K562 (cell line): ENCODE measurements around the gene C11orf65. TPM values are rescaled to one million over a fixed set of nuclear protein-coding genes. Genes with fewer than 3 reads are reported as not detected.
A peak's percentile ranks its signal among the peaks of the same experiment; 100 is the strongest.

ENCODE experiments used
- ADNP ChIP-seq: fragments of 200-800 bp; sonication (Bioruptor generic); IDR thresholded peaks from 2 replicates; pipeline ENCODE4 v1.6.1; 2016; ENCODE audit warnings: missing genetic modification characterization, missing compliant biosample characterization
- BCOR ChIP-seq: fragments of 450-650 bp; IDR thresholded peaks from 2 replicates; pipeline ENCODE4 v1.6.1; 2016
- DMBX1 ChIP-seq: fragments of 250-450 bp; sonication (Bioruptor Pico); IDR thresholded peaks from 2 replicates; pipeline ENCODE4 v1.8.0; 2022; ENCODE audit warnings: inconsistent platforms, mild to moderate bottlenecking, moderate library complexity, borderline replicate concordance
- ILK ChIP-seq: fragments of 450-650 bp; IDR thresholded peaks from 2 replicates; pipeline ENCODE4 v1.6.1; 2016; ENCODE audit warnings: missing genetic modification characterization, low read depth, mild to moderate bottlenecking, missing compliant biosample characterization, moderate library complexity, borderline replicate concordance
- NCOA1 ChIP-seq: fragments of 450-650 bp; IDR thresholded peaks from 2 replicates; pipeline ENCODE4 v1.6.1; 2016; ENCODE audit warnings: low read depth
- OTX1 ChIP-seq: fragments of 450-650 bp; formaldehyde crosslinking; IDR thresholded peaks from 2 replicates; pipeline ENCODE4 v1.4.0; 2022; ENCODE audit warnings: mild to moderate bottlenecking
- SMARCA5 ChIP-seq: fragments of 450-650 bp; IDR thresholded peaks from 2 replicates; pipeline ENCODE4 v1.6.1; 2016
- SREBF1 ChIP-seq: fragments of 150-350 bp; IDR thresholded peaks from 2 replicates; pipeline ENCODE4 v1.6.1; 2014; ENCODE audit warnings: antibody characterized with exemption, low read depth, low read length, borderline replicate concordance
- STAG1 ChIP-seq: sonication (generic); formaldehyde crosslinking; IDR thresholded peaks from 2 replicates; pipeline ENCODE4 v1.5.0; 2020; ENCODE audit warnings: missing genetic modification reagents, borderline replicate concordance
- TEAD1 ChIP-seq, 2 experiments: fragments of 450-650 bp in 1 of 2; sonication (generic) in 1 of 2; formaldehyde crosslinking; IDR thresholded peaks; 2 replicates each; pipeline versions ENCODE4 v1.4.0 to v1.8.0; 2020 to 2022; ENCODE audit warnings: mild to moderate bottlenecking in 2 of 2, missing genetic modification reagents in 1 of 2
- polyA plus RNA-seq, 8 experiments: library from polyadenylated mRNA; depleted of rRNA in 4 of 8; stranded (reverse) in 5 of 8; unstranded in 3 of 8; fragments of >200 nt; fragmentation: Nextera tagmentation in 2 of 8; fragmentation: Illumina TruSeq in 1 of 8; extraction: Ambion mirVana in 2 of 8; extraction: Trizol in 1 of 8; gene quantifications; 2 replicates each; pipeline versions ENCODE4 v1.2.1 to v1.2.3, GENCODE V29; 2011 to 2014; ENCODE audit warnings: inconsistent platforms in 1 of 8, missing spikeins in 1 of 8
- total RNA-seq, 7 experiments: library from RNA; depleted of rRNA in 6 of 7; stranded (reverse); fragments of >200 nt in 6 of 7; fragmentation: Illumina TruSeq in 2 of 7; extraction: Trizol in 2 of 7; gene quantifications; 2 replicates each; pipeline versions ENCODE4 v1.2.1 to v1.2.3, GENCODE V29; 2011 to 2021; ENCODE audit warnings: low replicate concordance in 1 of 7
- TF ChIP-seq, protein P1 (sequence below): sonication (generic); formaldehyde crosslinking; IDR thresholded peaks from 2 replicates; pipeline ENCODE4 v1.8.1; 2023; ENCODE audit warnings: mild to moderate bottlenecking, missing genetic modification reagents
- TF ChIP-seq, protein P2 (sequence below): fragments of 250-450 bp; sonication (Bioruptor Pico); IDR thresholded peaks from 2 replicates; pipeline ENCODE4 v1.8.0; 2021; ENCODE audit warnings: moderate library complexity, mild to moderate bottlenecking, inconsistent platforms
- TF ChIP-seq, protein P3 (sequence below): fragments of 250-450 bp; sonication (Bioruptor Pico); IDR thresholded peaks from 2 replicates; pipeline ENCODE4 v1.8.0; 2021; ENCODE audit warnings: moderate library complexity, mild to moderate bottlenecking, inconsistent platforms
- TF ChIP-seq, protein P4 (sequence below): fragments of 450-650 bp; IDR thresholded peaks from 2 replicates; pipeline ENCODE4 v1.7.1; 2018; ENCODE audit warnings: mild to moderate bottlenecking, low read depth; ENCODE audit not compliant: partially characterized antibody

Gene C11orf65
- total and polyA plus RNA-seq, 9 of the 15 experiments (the other 6 are each of a cell fraction or from before 2014, with no cell fraction given): 1.0 to 2.1 (median 1.2) TPM

DNA sequence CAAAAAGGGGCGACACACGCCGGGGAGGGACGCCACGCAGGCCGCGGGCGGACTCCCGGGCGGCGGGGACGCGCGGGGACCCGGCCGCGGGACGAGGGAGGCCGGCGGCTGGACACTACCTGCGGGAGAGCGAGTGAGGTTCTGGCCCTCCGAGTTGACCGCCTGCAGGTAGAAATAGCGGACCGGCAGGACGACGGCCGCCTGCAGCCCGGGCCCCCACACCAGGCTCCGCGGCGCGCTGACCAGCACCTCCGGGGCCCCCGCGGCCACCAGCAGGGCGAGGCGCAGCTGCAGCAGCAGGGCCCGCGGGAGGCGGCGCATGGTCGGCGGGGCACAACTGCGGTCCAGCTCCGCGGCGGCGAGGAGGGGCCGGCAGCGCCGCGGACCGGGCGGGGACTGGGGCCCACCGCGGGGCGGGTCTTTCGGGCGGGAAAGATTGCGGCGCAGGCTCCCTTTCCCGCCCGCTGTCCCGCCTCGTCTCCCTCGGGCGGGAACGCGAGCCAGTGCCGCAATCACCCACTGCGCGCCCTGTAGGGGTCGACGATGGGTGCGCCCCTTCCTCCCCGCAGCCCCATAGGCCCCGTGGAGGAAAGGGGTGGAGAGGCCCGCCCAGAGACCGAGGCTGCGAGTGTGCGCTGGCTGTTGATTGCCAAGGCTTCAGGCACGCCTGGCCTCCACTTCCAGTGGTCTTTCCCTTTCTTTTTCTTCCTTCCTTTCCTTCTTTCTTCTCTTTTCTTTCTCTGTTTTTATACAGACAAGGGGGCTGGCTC lies 30.9 kb upstream of the C11orf65 start, which contains the start of gene POGLUT3 (continued):
- TF ChIP-seq, protein P1, sequence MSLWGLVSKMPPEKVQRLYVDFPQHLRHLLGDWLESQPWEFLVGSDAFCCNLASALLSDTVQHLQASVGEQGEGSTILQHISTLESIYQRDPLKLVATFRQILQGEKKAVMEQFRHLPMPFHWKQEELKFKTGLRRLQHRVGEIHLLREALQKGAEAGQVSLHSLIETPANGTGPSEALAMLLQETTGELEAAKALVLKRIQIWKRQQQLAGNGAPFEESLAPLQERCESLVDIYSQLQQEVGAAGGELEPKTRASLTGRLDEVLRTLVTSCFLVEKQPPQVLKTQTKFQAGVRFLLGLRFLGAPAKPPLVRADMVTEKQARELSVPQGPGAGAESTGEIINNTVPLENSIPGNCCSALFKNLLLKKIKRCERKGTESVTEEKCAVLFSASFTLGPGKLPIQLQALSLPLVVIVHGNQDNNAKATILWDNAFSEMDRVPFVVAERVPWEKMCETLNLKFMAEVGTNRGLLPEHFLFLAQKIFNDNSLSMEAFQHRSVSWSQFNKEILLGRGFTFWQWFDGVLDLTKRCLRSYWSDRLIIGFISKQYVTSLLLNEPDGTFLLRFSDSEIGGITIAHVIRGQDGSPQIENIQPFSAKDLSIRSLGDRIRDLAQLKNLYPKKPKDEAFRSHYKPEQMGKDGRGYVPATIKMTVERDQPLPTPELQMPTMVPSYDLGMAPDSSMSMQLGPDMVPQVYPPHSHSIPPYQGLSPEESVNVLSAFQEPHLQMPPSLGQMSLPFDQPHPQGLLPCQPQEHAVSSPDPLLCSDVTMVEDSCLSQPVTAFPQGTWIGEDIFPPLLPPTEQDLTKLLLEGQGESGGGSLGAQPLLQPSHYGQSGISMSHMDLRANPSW (CRISPR knock-in tag): no peak
- TF ChIP-seq TEAD1 (CRISPR knock-in tag; IDR thresholded peaks at IDR 0.05) (peak in 1 of 2 experiments; percentile 93; a peak in 1 of 4 replicates), SREBF1 (no peak), OTX1 (no peak), STAG1 (CRISPR knock-in tag) (peak; percentile 79), NCOA1 (no peak), ILK (no peak), DMBX1 (CRISPR knock-in tag) (no peak), SMARCA5 (no peak), ADNP (tag) (no peak), BCOR (peak; percentile 39; the same call in 1 of the 2 replicates)
- TF ChIP-seq, protein P2, sequence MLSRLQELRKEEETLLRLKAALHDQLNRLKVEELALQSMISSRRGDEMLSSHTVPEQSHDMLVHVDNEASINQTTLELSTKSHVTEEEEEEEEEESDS (CRISPR knock-in tag): no peak
- TF ChIP-seq, protein P3, sequence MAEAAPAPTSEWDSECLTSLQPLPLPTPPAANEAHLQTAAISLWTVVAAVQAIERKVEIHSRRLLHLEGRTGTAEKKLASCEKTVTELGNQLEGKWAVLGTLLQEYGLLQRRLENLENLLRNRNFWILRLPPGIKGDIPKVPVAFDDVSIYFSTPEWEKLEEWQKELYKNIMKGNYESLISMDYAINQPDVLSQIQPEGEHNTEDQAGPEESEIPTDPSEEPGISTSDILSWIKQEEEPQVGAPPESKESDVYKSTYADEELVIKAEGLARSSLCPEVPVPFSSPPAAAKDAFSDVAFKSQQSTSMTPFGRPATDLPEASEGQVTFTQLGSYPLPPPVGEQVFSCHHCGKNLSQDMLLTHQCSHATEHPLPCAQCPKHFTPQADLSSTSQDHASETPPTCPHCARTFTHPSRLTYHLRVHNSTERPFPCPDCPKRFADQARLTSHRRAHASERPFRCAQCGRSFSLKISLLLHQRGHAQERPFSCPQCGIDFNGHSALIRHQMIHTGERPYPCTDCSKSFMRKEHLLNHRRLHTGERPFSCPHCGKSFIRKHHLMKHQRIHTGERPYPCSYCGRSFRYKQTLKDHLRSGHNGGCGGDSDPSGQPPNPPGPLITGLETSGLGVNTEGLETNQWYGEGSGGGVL (CRISPR knock-in tag): no peak
- TF ChIP-seq, protein P4, sequence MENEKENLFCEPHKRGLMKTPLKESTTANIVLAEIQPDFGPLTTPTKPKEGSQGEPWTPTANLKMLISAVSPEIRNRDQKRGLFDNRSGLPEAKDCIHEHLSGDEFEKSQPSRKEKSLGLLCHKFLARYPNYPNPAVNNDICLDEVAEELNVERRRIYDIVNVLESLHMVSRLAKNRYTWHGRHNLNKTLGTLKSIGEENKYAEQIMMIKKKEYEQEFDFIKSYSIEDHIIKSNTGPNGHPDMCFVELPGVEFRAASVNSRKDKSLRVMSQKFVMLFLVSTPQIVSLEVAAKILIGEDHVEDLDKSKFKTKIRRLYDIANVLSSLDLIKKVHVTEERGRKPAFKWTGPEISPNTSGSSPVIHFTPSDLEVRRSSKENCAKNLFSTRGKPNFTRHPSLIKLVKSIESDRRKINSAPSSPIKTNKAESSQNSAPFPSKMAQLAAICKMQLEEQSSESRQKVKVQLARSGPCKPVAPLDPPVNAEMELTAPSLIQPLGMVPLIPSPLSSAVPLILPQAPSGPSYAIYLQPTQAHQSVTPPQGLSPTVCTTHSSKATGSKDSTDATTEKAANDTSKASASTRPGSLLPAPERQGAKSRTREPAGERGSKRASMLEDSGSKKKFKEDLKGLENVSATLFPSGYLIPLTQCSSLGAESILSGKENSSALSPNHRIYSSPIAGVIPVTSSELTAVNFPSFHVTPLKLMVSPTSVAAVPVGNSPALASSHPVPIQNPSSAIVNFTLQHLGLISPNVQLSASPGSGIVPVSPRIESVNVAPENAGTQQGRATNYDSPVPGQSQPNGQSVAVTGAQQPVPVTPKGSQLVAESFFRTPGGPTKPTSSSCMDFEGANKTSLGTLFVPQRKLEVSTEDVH: no peak
